ENCODE results near the gene GDNF.

GRCh38 chr5:37839407-37840052 lies at the start of gene GDNF:
- no peak for TF ChIP-seq CTCF (conservative IDR thresholded peaks at IDR 0.05; ENCODE audit: low read depth, low read length)
- TF ChIP-seq EZH2 (IDR thresholded peaks at IDR 0.05; ENCODE audit: borderline replicate concordance, low read depth, low read length, poor library complexity, severe bottlenecking): no peak

All from A673 (cell line).